C4-2B (cell line): ENCODE data around the gene SEMA6A.
A peak's percentile ranks its signal among the peaks of the same experiment; 100 is the strongest.

Experiments used
- H3K27ac ChIP-seq: fragments of 450-650 bp; 2 replicates; pipeline ENCODE4 v1.5.1; 2017
- ZFX ChIP-seq: fragments of 450-650 bp; IDR thresholded peaks from 2 replicates; pipeline ENCODE4 v1.6.1; 2017
- TF ChIP-seq, protein P1 (sequence below): fragments of 450-650 bp; conservative IDR thresholded peaks from 2 replicates; pipeline ENCODE4 v1.5.1; 2017; ENCODE audit warnings: mild to moderate bottlenecking

The SEMA6A gene

DNA sequence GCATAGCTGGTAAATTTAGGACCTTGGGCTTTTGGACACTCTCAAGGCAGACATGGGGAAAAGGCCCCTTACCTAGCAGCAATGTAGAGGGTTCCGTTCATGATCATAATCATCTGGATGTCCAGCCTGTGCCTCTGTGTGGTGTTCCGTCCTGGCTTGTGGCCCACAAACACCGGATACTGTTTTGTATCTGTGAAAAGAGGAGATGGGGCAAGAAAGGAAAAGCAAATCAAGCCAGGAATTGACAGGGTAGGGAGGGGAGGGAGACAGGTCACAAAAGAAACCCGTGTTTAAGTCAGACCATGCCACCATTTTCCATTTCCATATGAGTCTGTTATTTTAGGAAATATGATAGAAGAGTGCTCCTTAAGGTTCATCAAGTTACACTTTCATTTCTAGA lies 72.5 kb downstream of the SEMA6A start:
- TF ChIP-seq, protein P1, sequence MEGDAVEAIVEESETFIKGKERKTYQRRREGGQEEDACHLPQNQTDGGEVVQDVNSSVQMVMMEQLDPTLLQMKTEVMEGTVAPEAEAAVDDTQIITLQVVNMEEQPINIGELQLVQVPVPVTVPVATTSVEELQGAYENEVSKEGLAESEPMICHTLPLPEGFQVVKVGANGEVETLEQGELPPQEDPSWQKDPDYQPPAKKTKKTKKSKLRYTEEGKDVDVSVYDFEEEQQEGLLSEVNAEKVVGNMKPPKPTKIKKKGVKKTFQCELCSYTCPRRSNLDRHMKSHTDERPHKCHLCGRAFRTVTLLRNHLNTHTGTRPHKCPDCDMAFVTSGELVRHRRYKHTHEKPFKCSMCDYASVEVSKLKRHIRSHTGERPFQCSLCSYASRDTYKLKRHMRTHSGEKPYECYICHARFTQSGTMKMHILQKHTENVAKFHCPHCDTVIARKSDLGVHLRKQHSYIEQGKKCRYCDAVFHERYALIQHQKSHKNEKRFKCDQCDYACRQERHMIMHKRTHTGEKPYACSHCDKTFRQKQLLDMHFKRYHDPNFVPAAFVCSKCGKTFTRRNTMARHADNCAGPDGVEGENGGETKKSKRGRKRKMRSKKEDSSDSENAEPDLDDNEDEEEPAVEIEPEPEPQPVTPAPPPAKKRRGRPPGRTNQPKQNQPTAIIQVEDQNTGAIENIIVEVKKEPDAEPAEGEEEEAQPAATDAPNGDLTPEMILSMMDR = no peak
- no peak for TF ChIP-seq ZFX

DNA sequence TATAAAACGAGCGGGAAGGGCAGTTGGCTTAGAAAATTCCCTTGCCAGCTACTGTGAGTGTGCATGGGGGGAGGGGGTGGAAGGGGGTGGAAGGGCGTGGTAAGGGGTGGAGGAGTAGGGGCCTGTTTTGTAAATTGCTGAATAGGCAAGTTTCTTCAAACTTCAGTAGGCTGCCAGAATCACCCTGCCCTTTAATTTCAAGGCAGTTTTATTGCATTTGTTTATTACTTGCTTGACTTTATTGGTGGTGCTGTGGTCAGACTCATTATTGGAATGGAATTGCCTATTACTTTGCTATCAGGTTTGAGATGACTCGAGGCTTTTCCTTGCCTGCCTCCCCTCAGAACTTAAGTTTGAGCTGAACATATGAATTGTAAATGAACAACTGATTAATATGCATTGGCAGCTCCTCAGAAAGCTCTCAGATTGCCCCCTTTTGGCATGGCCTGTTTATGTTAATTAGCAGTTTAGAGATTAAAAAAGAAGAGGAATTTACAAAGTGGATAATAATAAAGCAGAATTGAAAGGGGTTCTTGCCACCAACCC lies 76.0 kb downstream of the SEMA6A start:
- TF ChIP-seq, protein P1 = no peak
- TF ChIP-seq ZFX = no peak

More for the DNA sequence above, 72.5 kb downstream of the SEMA6A start:
- H3K27ac ChIP-seq = no peak overlapping the region

DNA sequence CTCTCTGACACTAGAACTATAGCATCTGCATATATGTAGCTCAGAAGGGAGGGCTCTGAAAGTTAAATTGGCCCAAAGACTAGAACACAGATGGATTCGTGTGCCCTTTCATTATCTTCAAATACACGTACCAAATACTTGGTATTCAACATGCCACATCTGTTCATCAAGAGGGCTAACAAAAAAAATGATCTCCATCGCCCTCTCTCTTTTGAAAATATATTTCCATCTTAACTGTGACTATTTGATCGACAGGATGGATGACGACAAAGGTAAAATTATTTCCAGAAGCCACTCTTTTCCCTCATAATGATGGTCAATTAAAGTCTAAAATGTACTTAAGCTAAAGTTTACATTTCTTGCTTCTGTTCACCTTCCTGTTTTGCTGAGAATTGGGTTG lies 77.0 kb downstream of the SEMA6A start:
- H3K27ac ChIP-seq = no peak overlapping the region
- TF ChIP-seq ZFX = no peak
- TF ChIP-seq, protein P1 = peak; percentile 19

More for the DNA sequence above, 76.0 kb downstream of the SEMA6A start:
- H3K27ac ChIP-seq = no peak overlapping the region

DNA sequence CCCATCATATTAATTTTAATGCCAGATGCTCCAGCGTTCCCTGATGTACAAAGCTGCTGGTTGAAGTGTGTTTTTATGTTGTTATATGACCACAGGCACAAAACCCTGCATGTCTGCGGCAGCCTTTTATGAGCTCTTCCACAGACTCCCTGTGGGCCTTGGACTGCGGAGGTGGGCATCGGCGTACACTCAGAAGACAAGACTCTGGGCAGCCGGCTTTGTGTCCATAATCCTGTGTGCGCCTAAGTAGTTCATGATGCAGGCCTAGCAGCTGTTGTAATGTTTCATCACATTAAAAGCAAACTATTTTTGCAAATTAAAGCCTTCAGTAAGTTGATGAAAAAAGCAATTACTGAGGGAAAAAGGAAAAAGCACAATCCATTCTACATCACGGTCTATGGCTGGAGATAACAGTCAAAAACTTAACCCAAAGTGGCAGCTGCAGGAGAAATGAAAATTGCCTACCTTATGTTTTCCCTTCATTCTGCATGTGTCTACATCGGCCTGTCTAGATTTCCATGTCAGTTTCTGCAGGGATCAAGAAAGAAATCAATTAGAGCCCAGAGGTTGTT lies 78.8 kb downstream of the SEMA6A start:
- TF ChIP-seq, protein P1 = no peak
- TF ChIP-seq ZFX = no peak
- H3K27ac ChIP-seq = no peak overlapping the region

DNA sequence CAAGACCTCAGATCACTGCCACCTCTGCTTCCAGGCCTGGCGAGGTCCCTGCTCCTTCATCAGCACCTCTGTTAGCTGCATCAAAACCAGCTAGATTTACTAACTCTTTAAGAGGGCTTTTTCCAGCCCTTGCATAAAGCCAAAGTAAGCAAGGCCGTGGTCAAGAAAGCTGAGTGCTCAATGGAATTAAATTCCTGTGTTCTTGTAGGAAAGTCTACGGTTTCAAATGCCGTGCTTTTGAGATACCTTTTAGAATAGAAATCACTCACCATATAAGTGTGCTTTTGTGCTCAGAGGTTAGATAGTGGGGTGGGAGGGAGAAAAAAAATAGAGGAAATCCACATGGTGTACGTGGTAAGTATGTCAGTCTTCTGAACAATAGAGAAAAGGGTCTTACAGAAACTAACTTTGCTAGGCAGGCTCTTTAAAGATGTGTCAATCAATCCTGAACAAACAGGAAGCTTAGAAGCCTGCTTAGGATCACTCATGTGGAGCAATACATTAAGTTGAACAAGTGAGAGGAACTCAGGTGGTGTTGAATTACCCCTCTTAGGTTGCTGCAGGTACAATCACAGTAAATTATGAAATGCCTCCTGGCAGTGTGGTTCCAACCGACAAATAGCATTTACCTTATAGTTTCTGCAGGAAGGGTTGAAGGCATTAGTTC lies 79.7 kb downstream of the SEMA6A start:
- TF ChIP-seq ZFX = no peak
- TF ChIP-seq, protein P1 = no peak
- H3K27ac ChIP-seq = no peak overlapping the region

DNA sequence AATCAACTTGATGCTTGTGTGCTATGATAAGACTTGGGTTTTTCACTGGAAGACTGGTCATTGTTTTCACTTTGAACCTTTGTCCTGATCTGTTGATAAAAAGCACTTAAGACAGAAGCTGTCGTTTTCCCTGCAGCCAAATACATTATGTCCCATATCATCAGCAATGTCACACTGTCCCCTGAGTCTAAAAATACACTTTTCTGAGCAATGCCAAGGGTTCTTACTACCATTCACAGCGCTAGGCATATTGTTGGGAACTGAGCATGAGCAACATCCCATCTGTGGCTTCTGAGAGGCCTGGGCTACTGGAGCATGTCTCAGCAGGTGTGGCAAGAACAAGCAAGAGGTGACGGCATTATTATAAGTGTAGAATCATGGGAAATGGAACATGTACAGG lies 81.8 kb downstream of the SEMA6A start:
- TF ChIP-seq ZFX = no peak
- TF ChIP-seq, protein P1 = no peak
- H3K27ac ChIP-seq = no peak overlapping the region

DNA sequence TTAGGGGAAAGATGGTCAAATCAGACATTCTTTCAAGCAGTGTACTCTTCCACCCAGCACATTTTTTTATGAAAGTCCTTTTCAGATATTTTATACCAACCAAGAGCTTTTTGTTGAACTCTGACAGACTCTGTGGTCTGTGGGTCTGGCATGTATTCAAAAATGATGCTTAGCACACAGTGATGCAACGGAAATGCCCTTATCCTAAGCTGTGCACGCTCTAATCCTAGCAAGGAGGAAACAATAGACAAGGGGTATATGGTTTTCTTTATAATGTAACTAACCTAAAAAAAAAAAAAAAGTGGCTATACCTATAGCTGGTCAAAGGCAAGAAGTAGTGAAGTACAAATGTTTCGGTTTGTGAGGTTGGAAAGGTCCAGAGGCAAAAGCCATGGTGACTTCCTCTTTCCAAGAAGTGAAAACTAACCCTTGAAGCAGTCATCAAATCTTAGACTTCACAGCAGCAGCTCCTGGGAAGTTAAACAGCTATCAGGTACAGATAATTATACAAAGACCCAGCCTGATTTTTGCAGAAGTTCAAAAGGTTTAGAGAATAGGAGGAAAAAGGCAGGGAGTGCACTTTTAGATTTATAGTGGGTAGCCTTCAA lies 82.5 kb downstream of the SEMA6A start:
- H3K27ac ChIP-seq = no peak overlapping the region
- TF ChIP-seq, protein P1 = no peak
- no peak for TF ChIP-seq ZFX
